ENCODE data around the gene A2M. TPM values are rescaled to one million over a fixed set of nuclear protein-coding genes. Genes with fewer than 3 reads are reported as not detected.

A2M gene
- total and polyA plus RNA-seq, 2 of the 13 experiments (the other 11 are each of a cell fraction or from before 2014, with no cell fraction given), result 2,807 to 6,551 TPM

DNA sequence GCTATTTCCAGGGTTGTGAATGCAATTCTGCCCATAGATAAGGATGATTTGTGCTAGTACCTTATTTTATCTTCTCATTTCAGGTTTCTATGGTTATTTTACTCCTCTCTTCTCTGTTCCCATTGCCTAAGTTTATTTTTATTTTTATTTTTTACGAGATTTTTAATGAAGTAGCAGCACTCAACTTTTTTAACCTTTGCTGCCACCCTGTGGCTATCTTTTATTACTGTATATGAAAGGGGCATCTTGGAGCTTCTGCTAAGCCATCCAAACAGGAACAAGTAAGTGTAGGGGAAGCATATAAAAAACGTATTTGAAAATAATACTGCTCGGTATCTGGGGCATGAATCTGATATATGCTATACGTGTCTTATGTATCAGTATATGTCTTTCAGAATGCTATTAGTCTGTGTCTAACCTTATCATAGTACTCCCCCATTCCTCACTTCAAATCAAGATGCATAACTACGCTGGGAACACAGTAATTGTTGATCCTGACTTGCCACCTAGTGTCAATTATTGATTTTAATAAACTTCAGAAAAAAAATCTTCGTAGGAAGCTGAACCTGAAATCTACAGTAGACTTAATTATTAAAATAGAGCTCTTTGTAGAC lies 66.1 kb downstream of the A2M start:
- TF ChIP-seq CTCF (CRISPR knock-in tag; IDR thresholded peaks at IDR 0.05) (peak; percentile 49), STAG1 (CRISPR knock-in tag; IDR thresholded peaks at IDR 0.05) (peak; percentile 63), CEBPG (CRISPR knock-in tag; IDR thresholded peaks at IDR 0.05) (no peak), SMC3 (IDR thresholded peaks at IDR 0.05; ENCODE audit: low read length) (peak; percentile 47; the same call in 1 of the 2 replicates), NR2F2 (IDR thresholded peaks at IDR 0.05; ENCODE audit: borderline replicate concordance, low read depth) (no peak)
- TF ChIP-seq, protein P1, sequence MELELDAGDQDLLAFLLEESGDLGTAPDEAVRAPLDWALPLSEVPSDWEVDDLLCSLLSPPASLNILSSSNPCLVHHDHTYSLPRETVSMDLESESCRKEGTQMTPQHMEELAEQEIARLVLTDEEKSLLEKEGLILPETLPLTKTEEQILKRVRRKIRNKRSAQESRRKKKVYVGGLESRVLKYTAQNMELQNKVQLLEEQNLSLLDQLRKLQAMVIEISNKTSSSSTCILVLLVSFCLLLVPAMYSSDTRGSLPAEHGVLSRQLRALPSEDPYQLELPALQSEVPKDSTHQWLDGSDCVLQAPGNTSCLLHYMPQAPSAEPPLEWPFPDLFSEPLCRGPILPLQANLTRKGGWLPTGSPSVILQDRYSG (CRISPR knock-in tag; IDR thresholded peaks at IDR 0.05), result no peak
- no peaks in the 10 kb centered on the region for H3K36me3 ChIP-seq (replicated peaks in 1 of 2; ENCODE audit: control insufficient read depth in 1 of 2, insufficient read depth in 2 of 2, low read length in 2 of 2)
- peak; percentile 42 for FAIRE-seq
- H3K27ac ChIP-seq (ENCODE audit: extremely low read length, insufficient read depth, low read length), result no peak overlapping the region
- H3K27me3 ChIP-seq (ENCODE audit: control insufficient read depth in 1 of 2, insufficient read depth in 2 of 2, low read length in 2 of 2), result peaks cover 0 to 16% of the 10 kb centered on the region in 2 experiments; a peak in 4 of 5 replicates
- intact Hi-C loops (cut with micrococcal nuclease; ENCODE audit: unreplicated experiment), result loop anchor here (2.0 kb wide), 1 partner anchor 367 kb away; no protein-coding TSS in a partner anchor
- no peak overlapping the region for H3K9ac ChIP-seq (ENCODE audit: insufficient read depth, low read depth, low read length)
- in situ Hi-C loops (cut with HindIII; ENCODE audit: extremely low pct_ligation_motif_present, low pct_unique_long_range_greater_than_20kb), result loop anchor here (25.0 kb wide), 1 partner anchor 112 kb away; the partner anchor contains the start of gene M6PR
- no peaks in the 10 kb centered on the region for H3K9me3 ChIP-seq (ENCODE audit: low read length)
- no TSS peak for BruUV-seq (replicated peaks)
- peak; percentile 46 for DNase-seq (ENCODE audit: low spot score)
- peak; percentile 73 for ATAC-seq
- no peak overlapping the region for H2AFZ ChIP-seq (ENCODE audit: low read length)
- ChIA-PET POLR2A (no interaction called here), CTCF (ENCODE audit: low intra/inter-chr PET ratio, low total read pairs) (interaction anchor here (1.1 to 2.9 kb wide), 2 partner anchors 11 to 367 kb away, joined by 3 to 15 read pairs; no protein-coding TSS in a partner anchor)
- 13% methylated on average over 6 of the region's 6 CpGs for WGBS (ENCODE audit: low lambda C conversion rate)
- H3K4me1 ChIP-seq (ENCODE audit: insufficient read depth, low read length), result no peaks in the 10 kb centered on the region
- H3K4me3 ChIP-seq (replicated peaks in 1 of 3; ENCODE audit: insufficient read depth in 1 of 3, low read depth in 2 of 3, low read length in 3 of 3), result no peak overlapping the region
- H3K4me2 ChIP-seq (ENCODE audit: low read depth, low read length), result no peak overlapping the region
- no peaks in the 10 kb centered on the region for H4K20me1 ChIP-seq (ENCODE audit: insufficient read depth, low read length)
- no peaks in the 10 kb centered on the region for H3K79me2 ChIP-seq (ENCODE audit: insufficient read depth, low read length)

Measured in HepG2 (cell line).